ENCODE data around the gene GRID1.
"Not testable (repeated sequence)": the region's sequence is repeated elsewhere in the genome, so short reads cannot be mapped to it uniquely, and the experiment has no call there.

The GRID1 gene

GRCh38 chr10:86047588-86047987, 319.0 kb downstream of the GRID1 start:
- peak; percentile 11 for DNase-seq

- no peak for DNase-seq
Observed at GRCh38 chr10:86046845-86047460, 319.6 kb downstream of the GRID1 start.

GRCh38 chr10:86045896-86046295, 320.7 kb downstream of the GRID1 start:
- no peak for DNase-seq

- DNase-seq, result no peak
Observed at GRCh38 chr10:86044029-86044428, 322.6 kb downstream of the GRID1 start.

- DNase-seq, result no peak
Observed at GRCh38 chr10:86043236-86043635, 323.4 kb downstream of the GRID1 start.

GRCh38 chr10:86042161-86042560, 324.4 kb downstream of the GRID1 start:
- no peak for DNase-seq

GRCh38 chr10:86041116-86041515, 325.5 kb downstream of the GRID1 start:
- DNase-seq, result no peak

GRCh38 chr10:86038371-86038770, 328.2 kb downstream of the GRID1 start:
- DNase-seq, result no peak

- DNase-seq, result no peak
Observed at GRCh38 chr10:86037096-86037495, 329.5 kb downstream of the GRID1 start.

GRCh38 chr10:86036544-86036831, 330.1 kb downstream of the GRID1 start:
- no peak for DNase-seq

- DNase-seq, result no peak
Observed at GRCh38 chr10:86035791-86036543, 330.6 kb downstream of the GRID1 start.

GRCh38 chr10:86034710-86035109, 331.9 kb downstream of the GRID1 start:
- DNase-seq, result no peak

- no peak for DNase-seq
Observed at GRCh38 chr10:86033581-86033980, 333.0 kb downstream of the GRID1 start.

- DNase-seq, result not testable (repeated sequence)
Observed at GRCh38 chr10:86032087-86032486, 334.5 kb downstream of the GRID1 start.

GRCh38 chr10:86030312-86030711, 336.3 kb downstream of the GRID1 start:
- no peak for DNase-seq

GRCh38 chr10:86027346-86027745, 339.2 kb downstream of the GRID1 start:
- no peak for DNase-seq

- DNase-seq, result no peak
Observed at GRCh38 chr10:86025509-86025908, 341.1 kb downstream of the GRID1 start.

- no peak for DNase-seq
Observed at GRCh38 chr10:86024281-86025041, 342.1 kb downstream of the GRID1 start.

GRCh38 chr10:86023931-86024280, 342.7 kb downstream of the GRID1 start:
- no peak for DNase-seq

GRCh38 chr10:86023336-86023735, 343.3 kb downstream of the GRID1 start:
- DNase-seq, result no peak

- DNase-seq, result no peak
Observed at GRCh38 chr10:86022906-86023305, 343.7 kb downstream of the GRID1 start.

- no peak for DNase-seq
Observed at GRCh38 chr10:86020134-86020533, 346.5 kb downstream of the GRID1 start.

GRCh38 chr10:86019141-86019540, 347.5 kb downstream of the GRID1 start:
- no peak for DNase-seq

- no peak for DNase-seq
Observed at GRCh38 chr10:86018735-86019058, 347.9 kb downstream of the GRID1 start.
